ENCODE data around the gene PSMB5. TPM values are rescaled to one million over a fixed set of nuclear protein-coding genes. Genes with fewer than 3 reads are reported as not detected.
A peak's percentile ranks its signal among the peaks of the same experiment; 100 is the strongest.

The PSMB5 gene
- total and polyA plus RNA-seq, 9 of the 15 experiments (the other 6 are each of a cell fraction or from before 2014, with no cell fraction given) = 198 to 1,870 (median 269) TPM

DNA sequence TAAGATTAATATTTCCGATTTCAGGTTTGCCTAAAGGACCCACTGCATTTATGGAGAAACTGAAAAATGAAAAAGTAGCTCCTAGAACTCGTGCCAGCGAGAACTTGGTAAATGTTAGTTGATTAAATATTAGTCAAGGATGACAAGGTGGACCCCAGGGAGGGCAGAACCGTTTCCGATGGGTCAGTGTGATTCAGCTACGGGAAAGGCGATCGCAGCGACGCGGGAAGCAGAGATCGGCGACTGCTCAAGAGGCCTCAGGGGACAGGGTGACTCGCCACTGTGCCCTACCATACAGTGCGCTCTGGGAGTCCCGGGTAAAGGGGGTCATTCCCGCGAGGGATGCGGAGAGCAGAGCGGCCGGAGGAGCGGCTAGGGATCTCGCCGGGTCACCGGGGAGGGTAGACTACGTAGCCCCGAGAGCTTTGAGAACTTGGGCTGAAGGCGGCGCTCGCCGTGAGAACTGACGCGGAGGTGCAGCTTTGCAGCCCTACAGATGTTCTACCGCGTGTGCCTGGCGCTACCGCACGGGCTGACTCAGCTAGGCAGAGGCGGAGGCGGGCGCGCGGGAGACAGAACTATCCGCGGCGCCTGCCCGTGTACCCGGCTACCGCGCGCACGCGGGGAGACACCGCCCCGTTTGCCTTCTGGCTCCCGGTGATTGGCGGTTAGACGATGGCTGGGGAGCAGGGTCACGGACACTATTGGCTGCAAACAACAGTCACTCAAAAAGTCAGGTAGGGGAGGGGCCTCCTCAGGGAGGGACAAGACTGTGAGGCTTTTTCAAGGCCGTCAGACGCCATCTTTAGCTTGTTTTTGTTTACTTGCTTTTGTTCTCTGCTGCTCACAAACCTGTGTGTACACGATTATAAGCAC lies 27.9 kb downstream of the PSMB5 start (continued):
- 0 out of 2 replicates have a peak, but pooled peaks have one; percentile 3 for TF ChIP-seq MAFK (IDR thresholded peaks at IDR 0.05; ENCODE audit: low read length)
- TF ChIP-seq ZNF75A (CRISPR knock-in tag; IDR thresholded peaks at IDR 0.05) = no peak
- TF ChIP-seq ZBTB1 (CRISPR knock-in tag; IDR thresholded peaks at IDR 0.05; ENCODE audit: borderline replicate concordance, low read depth) = peak; percentile 93
- TF ChIP-seq CHD7 (IDR thresholded peaks at IDR 0.05; ENCODE audit: low read depth, low read length) = no peak
- peak; percentile 97 for TF ChIP-seq NEUROD1 (IDR thresholded peaks at IDR 0.05; ENCODE audit: borderline replicate concordance, low read depth, low read length, partially characterized antibody)
- peak; percentile 64 for TF ChIP-seq CREB1 (IDR thresholded peaks at IDR 0.05)
- peak; percentile 88 for TF ChIP-seq CREB1 (CRISPR knock-in tag; IDR thresholded peaks at IDR 0.05)
- TF ChIP-seq HSF4 (CRISPR knock-in tag; IDR thresholded peaks at IDR 0.05; ENCODE audit: borderline replicate concordance) = no peak
- TF ChIP-seq TAF9B (IDR thresholded peaks at IDR 0.05; ENCODE audit: partially characterized antibody) = no peak
- no peak for TF ChIP-seq ZNF449 (CRISPR knock-in tag; IDR thresholded peaks at IDR 0.05)
- no peak for TF ChIP-seq PURB (CRISPR knock-in tag; IDR thresholded peaks at IDR 0.05; ENCODE audit: low read depth)
- TF ChIP-seq, protein P1, sequence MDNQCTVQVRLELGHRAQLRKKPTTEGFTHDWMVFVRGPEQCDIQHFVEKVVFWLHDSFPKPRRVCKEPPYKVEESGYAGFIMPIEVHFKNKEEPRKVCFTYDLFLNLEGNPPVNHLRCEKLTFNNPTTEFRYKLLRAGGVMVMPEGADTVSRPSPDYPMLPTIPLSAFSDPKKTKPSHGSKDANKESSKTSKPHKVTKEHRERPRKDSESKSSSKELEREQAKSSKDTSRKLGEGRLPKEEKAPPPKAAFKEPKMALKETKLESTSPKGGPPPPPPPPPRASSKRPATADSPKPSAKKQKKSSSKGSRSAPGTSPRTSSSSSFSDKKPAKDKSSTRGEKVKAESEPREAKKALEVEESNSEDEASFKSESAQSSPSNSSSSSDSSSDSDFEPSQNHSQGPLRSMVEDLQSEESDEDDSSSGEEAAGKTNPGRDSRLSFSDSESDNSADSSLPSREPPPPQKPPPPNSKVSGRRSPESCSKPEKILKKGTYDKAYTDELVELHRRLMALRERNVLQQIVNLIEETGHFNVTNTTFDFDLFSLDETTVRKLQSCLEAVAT (IDR thresholded peaks at IDR 0.05) = peak in 1 of 2 experiments; percentile 80; a peak in 1 of 4 replicates
